CD4-positive, alpha-beta T cell treated with Interleukin-17A for 1 hour (primary cell): Measurements from ENCODE around the gene HIC2.
"Not testable (repeated sequence)": the region's sequence is repeated elsewhere in the genome, so short reads cannot be mapped to it uniquely, and the experiment has no call there.

ENCODE experiments used
- DNase-seq: peaks from one replicate; pipeline ENCODE4 v3.0.0-alpha.2; 2020

The HIC2 gene

GRCh38 chr22:21417227-21417746 is at the start of gene HIC2:
Gene HIC2 (plus strand): TSS chr22:21417371. CDS start chr22:21442832, 25,461 bp downstream.
- peak; percentile 3 for DNase-seq

- not testable (repeated sequence) for DNase-seq
Measured at GRCh38 chr22:21368603-21369310, 48.4 kb upstream of the HIC2 start.

DNA sequence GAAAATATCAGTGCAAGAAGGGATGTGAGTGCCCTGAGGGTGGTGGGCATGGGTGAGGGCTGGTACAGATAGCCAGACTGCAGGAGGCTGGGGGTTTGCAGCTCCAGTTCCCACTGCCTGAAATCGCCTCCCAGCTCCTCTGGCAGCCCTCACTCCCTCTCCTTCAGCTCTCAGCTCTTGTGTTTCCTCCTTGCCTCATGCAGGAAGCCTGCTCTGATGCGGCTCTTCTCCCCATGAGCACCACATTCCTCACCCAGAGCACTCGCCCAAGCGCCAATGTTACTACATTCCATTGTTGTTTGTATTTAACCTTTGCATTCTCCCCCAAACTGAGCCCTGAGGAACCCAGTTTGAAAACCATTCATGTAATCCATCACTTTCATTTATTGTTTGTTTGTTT is 41.3 kb upstream of the HIC2 start:
- not testable (repeated sequence) for DNase-seq

DNA sequence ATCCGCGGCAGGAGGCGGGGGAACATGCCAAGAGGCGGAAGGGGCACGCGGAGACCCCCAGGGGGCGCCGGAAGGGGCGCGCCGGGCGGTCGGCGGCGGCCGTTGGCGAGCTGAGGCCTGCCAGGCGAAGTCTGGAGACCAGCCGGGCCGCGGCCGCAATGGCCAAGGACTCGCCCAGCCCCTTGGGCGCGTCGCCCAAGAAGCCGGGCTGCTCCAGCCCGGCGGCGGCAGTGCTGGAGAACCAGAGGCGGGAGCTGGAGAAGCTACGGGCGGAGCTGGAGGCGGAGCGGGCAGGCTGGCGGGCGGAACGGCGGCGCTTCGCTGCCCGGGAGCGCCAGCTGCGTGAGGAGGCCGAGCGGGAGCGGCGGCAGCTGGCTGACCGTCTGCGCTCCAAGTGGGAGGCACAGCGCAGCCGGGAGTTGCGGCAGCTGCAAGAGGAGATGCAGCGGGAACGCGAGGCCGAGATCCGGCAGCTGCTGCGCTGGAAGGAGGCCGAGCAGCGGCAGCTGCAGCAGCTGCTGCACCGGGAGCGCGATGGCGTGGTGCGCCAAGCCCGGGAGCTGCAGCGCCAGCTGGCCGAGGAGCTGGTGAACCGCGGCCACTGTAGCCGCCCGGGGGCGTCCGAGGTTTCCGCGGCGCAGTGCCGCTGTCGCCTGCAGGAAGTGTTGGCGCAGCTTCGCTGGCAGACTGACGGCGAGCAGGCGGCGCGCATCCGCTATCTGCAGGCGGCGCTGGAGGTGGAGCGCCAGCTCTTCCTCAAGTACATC is 33.3 kb upstream of the HIC2 start, which contains the start of gene RIMBP3B:
RIMBP3B (plus strand) TSS at position 51 of the 767 bp plus-strand sequence; CDS start at position 159, 108 bp downstream.
- DNase-seq: not testable (repeated sequence)

DNA sequence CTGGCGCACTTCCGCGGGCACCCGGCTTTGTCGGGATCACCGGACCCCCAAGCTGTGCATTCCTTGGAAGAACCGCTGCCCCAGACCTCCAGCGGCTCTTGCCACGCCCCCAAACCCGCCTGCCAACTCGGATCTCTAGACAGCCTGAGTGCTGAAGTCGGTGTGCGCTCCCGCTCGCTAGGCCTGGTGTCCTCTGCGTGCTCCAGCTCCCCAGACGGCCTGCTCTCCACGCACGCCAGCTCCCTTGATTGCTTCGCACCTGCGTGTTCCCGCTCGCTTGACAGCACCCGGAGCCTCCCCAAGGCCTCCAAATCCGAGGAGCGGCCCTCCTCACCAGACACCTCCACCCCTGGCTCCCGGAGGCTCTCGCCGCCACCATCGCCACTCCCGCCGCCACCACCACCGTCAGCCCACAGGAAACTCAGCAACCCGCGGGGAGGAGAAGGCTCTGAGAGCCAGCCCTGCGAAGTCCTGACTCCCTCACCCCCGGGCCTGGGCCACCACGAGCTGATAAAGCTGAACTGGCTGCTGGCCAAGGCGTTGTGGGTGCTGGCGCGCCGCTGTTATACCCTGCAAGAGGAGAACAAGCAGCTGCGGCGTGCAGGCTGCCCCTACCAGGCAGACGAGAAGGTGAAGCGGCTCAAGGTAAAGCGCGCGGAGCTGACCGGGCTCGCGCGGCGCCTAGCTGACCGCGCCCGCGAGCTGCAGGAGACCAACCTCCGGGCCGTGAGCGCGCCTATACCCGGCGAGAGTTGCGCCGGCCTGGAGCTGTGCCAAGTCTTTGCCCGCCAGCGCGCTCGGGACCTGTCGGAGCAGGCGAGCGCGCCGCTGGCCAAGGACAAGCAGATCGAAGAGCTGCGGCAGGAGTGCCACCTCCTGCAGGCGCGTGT is 32.5 kb upstream of the HIC2 start:
- DNase-seq: not testable (repeated sequence)

GRCh38 chr22:21389480-21389879 is 27.7 kb upstream of the HIC2 start:
- not testable (repeated sequence) for DNase-seq

- not testable (repeated sequence) for DNase-seq
Measured at GRCh38 chr22:21390013-21390412, 27.2 kb upstream of the HIC2 start.

DNA sequence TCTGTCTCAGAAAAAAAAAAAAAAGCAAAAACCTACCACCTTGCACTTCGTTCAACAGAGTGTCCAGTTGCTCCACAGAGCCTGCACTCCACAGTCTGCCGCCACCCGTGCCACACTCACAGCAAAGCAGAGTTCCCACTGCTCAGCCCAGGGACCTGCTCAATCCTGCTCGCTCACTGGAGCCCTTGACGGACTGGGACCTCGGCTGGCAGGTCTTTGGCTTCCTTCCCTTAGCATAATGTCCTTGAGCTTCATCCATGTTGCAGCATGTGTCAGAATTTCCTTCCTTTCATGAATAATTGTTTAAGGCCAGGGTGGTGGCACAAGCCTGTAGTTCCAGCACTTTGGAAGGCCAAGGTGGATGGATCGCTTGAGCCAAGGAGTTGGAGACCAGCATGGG is 22.6 kb upstream of the HIC2 start:
- not testable (repeated sequence) for DNase-seq

DNA sequence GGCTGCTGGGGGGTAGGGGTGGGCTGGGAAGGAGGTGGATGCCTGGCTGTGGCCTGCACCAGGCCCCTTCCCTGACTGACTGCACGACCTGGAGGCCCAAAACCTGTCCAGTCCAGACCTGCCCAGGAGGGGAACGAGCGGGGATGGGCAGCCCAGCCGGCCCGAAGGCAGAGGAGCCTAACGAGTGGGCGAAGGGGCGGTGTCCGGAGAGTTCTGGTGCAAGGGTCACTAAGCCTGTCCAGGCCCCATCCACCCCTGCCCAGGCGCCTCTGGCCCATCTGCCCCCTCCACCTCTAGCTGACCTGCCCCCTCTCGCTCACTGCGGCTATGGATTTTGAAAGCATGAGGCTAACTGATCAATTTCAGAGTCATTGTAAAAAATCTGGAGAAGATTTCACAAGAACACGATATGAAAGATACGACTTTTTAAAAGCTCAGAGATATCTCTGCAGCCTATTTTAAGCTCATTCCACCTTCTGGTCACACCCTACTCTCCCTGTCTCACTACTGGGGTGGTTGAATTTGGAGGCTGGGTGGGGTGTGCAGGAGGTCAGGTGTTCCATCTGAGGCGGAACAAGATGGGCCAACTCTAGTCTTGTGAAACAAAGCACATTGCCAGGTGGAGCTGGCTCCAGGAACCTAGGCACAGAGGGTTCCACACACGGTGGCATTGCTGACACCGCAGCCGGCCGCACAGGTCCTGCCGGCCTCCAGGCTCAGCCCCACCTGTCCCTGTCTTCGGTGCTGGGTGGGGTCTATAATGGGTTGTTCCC is 15.8 kb upstream of the HIC2 start:
- DNase-seq: not testable (repeated sequence)

DNA sequence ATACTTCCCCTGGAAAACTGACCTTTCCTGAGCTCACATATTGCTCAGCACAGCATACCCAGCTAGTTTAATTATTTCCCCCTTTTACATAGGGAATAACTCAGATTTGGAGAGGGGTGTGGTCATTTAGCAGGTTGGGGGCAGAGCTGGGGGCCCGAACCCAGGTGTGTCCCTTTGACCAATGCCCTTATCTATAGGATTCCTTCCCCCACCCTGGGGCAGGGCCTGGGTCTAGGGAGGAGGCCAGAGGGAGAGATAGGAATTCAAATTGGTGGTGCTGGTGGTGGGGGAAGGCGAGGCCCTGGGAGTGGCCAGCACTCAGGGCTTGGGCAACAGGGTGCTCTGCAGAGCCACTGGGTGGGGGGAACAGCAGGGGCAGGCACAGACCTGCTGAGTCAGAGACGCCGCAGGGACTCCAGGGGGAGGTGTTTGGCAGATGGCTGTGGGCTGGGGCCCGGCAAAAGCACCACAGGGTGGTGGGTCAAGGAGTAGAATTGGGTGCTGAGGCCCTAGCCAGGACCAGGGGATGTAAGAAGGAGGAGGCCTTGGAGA is 14.3 kb upstream of the HIC2 start:
- not testable (repeated sequence) for DNase-seq

GRCh38 chr22:21407139-21407538 is 10.0 kb upstream of the HIC2 start:
- not testable (repeated sequence) for DNase-seq

DNA sequence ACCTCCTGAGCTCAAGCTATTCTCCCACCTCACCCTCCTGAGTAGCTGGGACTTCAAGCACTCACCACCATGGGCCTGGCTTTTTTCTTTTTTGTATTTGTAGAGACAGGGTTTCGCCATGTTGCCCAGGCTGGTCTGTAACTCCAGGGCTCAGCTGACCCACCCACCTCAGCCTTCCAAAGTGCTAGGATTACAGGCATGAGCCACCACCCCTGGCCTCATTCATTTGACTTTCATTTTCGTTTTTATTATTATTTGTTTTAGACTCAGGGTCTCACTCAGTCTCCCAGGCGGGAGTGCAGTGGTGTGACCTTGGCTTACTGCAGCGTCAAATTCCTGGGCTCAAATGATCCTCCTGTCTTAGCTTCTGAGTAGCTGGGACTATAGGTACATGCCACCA is 9.4 kb upstream of the HIC2 start:
- not testable (repeated sequence) for DNase-seq

DNA sequence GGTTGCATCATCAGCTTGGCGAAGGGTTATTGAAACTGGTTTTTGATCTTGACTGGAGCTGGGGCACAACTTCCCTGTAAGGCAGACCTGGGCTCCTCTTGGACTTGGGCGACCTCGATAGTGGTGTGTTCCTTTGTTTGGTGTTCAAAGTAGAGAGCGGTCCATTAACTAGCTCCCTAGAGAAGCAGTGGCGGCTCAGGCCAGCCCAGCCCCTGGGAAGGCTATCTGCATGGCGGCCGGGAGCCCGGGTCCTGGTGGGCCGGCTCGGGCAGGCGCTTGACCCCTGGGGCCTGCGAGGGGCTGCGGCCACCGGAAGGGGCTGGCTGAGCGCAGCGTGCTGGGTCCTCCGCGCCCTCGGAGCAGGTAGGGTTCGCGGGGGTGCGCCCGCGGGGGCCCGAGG is 796 bp upstream of the HIC2 start:
- DNase-seq: not testable (repeated sequence)

- DNase-seq: peak; percentile 15
Measured at GRCh38 chr22:21417853-21418252, 682 bp downstream of the HIC2 start.

DNA sequence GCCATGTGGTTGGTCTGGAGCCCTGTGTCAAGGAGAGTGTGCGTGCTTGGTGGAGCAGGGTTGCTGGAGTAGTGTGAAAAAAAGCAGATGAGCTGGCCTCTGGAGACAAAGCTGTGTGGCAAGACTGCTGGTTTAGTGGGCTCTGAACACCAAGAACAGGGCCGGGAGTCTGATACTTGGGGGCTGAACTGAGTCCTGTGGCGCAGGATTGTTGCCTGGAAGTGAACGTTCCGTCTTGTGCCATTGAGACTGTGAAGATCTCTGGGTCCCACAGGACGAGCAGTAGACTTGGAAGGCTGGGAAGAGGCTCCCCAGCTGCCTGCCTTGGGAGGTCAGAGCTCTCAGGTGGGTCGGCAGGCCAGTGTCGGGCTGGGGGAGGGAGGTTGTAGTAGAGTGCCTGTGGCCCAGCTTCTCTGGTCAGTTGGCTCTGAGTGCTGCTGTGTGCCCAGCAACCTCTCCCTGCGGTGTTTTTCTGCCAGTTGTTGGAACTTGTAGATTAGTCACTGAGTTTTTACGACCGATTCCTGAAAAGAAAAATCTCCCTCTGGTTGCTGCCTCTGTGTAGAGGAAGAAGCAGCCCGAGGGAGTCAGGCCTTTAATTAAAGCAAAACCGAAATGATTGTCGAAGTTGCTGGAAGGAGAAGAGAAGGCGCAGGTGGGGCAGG is 1.9 kb downstream of the HIC2 start:
- DNase-seq: not testable (repeated sequence)

DNA sequence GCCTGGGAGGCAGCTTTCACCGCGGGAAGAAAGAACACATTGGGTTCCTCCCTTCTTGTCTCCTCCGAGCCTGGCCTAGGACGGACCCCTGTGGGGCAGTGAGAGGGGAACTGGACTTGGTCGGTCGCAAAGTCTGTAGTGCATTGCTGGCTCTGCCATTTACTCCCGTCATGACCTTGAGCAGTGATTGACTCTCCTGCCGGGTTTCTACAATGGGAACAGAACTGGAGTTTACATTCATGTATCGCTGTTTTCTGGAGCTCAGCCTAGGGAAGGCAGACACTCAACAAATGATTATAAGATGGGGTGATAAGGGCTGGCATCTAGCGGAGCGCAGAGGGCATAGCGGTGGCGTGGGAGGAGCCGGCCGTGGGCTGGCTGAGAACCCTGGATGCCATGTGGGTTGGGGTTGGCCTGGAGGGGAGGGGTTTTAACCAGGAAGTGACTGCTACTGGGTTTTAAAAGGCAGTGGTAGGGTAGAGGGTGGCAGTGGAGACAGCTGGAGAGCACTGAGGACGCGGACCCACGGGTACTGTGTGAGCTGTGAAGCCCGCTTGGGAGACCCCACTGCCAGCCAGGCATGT is 3.1 kb downstream of the HIC2 start:
- peak; percentile 25 for DNase-seq

GRCh38 chr22:21424084-21424709 is 7.0 kb downstream of the HIC2 start:
- not testable (repeated sequence) for DNase-seq

DNA sequence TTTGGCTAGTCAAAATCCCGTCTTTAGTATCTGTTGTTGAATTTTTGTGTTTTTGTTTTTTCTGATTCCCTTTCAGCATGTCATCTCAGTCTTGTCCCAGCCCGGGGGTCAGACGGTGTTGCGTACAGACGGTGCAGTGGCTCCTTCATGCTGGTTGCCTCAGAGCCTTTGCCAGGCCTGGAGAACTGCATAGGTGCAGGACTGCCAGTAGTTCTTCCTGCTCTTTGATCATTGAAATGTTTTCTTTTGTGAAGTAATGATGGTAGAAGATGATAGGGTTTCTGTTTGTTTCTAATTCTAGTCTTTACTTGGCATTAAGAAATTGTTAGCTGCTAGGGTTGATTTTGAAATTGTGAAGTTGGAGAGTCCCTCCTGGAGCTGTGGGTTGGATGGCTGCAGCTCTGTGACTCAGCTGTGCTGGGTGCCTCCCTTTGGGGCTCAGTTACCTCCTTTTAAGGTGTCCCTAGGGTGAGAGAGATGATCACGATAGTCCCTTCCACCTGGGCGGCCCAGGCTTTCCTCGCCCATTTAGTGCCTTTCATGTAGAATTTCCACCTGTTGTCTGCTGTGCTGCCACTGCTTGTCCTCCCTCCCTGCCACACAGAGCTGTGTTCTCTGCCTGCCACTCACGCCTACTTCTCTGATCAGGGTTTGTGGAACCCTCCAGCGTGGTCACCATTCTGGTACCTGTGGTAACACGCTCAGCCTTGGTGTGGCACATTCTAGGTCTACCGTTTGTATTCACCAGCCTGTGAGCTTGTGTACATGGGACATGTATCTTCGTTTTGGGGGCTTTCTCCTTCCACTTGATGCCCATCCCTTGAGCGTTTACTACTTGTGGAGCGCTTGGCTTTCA is 17.4 kb downstream of the HIC2 start:
- DNase-seq: not testable (repeated sequence)
